Measurements from ENCODE around the gene ASTL.

- TF ChIP-seq POLR2AphosphoS5 (IDR thresholded peaks at IDR 0.05): no peak
- no peak for TF ChIP-seq CTCF (IDR thresholded peaks at IDR 0.05)
- TF ChIP-seq EP300 (IDR thresholded peaks at IDR 0.05): no peak
Measured at GRCh38 chr2:96146881-96147592, 8.7 kb upstream of the ASTL start.
